DMS153 treated with DMSO at 0.1 percent for 48 hours (cell line): ENCODE data around the gene BTG3.

Experiments
- DNase-seq: peaks from one replicate; lab custom pipeline; 2025; ENCODE audit not compliant: unreplicated experiment; lab: John Stamatoyannopoulos, UW

Gene BTG3

DNA sequence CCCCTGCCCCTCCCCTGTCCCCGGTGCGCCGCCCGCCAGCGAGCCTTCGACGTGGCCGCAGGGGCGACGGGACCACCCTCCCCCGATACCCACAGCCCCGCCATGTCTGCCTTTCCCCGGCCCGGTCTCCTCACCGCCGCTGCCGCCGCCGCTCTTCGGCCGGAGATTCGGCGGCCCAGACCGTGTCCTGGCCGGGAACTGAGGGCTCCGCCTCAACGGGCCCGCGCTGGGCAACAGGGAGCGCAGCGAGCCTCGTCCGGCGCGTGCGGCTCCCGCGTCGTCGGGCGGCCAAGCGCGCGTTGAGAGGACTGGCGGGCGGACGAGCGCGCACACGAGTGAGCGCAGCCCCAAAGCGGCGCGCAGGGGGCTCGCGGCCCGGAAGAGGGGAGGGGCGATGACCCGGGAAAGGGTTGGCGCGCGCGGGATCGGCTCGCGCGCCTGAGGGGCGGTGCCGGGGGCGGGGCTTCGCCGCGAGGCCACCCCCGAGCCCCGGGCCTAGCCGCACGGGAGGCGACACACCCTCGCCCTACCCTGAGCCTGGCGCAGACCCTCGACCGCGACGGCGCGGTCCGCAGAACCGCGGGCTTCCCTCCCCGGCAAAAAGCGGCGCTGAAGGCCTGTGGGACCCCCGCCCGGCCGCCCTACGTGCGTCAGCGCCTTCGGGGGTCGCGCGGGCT lies at the start of gene BTG3:
Gene BTG3, minus strand, starts transcription at position 337 of the 677 bp plus-strand sequence. CDS start 3,757 bp downstream, outside the sequence.
- peak; percentile 64 for DNase-seq

DNA sequence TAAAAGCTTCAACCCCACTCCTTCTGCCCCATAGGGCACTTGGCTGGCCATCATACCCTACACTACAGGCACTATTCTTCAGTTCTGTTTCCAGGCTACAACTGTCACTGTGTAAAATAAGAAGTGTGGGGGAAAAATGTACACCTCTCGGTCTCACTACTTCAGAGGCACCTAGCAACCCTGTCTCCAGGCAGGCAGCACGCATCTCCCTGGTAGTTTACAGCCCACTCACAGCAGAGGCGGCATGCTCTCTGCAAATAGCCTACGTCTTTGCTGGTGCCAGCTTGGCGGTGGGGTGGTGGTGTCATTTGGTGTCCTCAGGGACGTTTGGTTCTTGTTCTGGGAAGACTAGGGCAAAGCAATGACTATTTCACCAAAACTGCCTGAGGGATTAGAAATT lies 48.2 kb upstream of the BTG3 start:
- no peak for DNase-seq

DNA sequence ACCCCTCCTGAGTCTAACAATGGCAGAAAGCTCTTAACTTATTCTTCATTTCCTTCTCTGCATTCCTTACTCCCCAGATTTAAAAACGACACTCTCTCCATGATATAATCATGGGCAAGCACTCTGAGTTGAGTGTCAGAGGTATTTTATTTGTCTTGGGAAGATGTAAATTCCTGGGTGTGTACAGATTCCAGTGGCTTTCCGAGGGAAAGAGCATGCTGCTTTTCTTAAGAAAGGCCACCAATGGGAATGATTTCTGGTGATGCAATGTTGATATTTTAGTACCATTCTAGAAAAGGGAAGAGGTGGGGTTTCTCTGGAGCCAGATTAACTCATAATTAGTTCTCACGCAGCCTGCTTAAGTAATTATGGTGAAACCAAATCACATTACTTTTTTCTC lies 47.8 kb upstream of the BTG3 start:
- DNase-seq, result no peak

DNA sequence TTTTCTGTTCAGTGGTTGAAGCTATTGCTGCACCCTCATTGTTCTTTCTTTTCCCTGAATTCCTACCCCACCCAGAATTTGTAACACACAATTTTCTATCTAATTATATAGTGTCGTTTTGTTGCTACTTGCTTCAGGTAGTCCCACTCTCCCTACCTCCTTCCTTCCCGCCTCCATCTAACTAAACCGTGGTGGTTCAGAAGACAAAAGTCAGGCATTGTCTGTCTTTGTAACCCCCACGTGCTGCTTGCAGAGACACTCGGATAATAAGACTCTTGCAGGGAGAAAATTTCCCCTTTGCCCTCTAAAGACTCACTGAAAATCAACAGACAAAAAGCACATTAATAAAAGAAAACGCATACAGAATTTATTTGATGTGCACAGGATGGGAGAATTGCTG lies 46.2 kb upstream of the BTG3 start:
- no peak for DNase-seq

DNA sequence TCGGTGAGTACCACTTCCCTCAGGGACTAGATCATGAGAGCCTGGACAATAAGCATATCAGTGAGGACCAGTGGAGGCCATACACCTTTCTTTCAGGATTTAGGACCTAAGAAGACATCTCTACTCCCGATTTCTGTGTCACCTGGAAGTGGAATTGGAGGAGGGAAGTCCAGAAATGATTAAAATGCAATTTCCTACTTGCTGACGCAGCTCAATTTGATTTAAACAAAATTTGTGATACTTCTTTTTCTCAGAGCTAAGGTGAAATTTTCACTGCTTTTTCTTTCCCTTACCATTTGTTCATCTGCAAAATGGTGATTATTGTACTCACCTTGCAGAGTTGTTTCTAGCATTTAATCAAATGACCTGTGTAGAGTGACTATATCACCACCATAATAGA lies 38.8 kb upstream of the BTG3 start:
- no peak for DNase-seq

DNA sequence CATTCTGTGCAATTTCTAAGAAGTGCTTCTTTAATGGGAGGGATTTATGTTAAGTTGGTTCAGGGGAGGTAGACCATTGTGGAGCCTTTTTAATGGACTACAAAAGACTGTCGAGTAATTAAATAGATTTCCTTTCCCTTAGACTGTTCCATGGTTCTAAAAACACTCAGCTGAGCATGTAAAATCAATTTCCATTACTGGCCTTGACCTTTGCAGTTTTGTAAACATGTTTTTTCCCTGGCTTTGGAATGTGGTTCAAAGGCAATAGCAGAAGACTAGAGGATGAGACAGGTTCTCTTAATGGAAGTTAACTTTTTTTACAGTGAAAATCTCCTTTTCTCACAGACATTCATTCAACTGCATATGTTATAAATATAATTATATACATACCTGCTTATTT lies 37.6 kb upstream of the BTG3 start:
- no peak for DNase-seq

DNA sequence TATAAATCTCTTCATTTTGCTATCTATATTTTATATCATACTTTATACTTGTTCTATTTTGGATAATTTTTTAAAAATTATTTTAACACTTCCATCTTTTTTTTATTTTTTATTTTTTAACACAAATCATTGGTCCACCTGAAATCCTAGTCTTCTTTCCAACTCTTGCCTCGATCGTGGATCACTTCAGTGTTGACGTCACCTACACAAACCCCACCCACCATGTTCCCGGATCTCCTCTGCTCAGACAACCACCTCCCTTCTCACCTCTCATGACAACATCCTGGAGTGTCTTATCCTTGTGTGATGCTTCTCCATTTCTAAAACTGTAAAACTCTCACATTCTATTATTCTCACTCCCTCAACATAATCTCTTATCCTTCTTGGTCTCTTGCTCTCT lies 34.1 kb upstream of the BTG3 start:
- no peak for DNase-seq

DNA sequence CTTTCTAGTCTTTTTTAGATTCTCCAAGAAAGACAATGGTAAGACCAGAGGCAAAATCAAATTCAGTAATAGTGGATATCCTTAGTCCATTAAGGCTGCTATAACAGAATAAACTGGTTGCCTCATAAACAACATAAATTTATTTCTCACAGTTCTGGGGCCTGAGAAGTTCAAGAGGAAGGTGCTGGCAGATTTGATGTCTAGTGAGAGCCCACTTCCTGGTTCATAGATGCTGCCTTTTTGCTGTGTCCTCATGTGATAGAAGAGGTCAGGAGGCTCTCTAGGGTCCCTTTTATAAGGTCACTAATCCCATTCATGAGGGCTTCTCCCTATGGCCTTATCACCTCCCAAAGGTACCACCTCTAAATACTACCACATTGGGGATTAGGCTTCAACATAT lies 31.5 kb upstream of the BTG3 start:
- DNase-seq, result no peak

DNA sequence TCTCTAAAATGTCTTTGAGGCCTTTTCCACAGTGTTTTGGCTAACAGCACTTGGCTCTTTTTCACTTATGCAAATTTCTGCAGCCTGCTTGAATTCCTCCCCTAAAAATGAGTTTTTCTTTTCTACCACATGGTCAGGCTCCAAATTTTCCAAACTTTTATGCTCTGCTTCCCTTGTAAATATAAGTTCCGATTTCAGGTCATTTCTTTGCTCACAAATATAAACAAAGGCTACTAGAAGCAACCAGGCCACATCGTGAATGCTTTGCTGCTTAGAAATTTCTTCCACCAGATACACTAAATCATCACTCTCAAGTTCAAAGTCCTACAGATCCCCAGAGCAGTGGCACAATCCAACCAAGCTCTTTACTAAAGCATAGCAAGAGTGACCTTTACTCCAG lies 28.1 kb upstream of the BTG3 start:
- DNase-seq, result no peak

DNA sequence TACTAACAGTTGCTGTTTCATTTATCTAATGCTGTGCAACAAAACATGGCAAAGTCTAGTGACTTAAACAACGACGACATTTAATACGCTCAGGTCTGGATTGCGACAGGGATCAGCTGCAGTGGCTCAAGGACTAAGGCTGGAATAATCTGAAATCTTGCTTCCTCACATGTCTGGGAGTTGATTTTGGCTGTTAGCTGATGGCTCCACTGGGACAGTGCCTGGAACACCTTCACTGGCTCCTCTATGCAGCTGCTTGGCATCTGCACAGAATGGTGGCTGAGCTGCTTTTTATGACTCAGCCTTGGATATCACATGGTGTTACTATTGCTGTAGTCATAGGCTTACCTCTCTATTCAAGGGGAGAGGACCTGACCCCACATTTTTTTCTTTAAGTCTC lies 24.0 kb upstream of the BTG3 start:
- DNase-seq, result no peak

DNA sequence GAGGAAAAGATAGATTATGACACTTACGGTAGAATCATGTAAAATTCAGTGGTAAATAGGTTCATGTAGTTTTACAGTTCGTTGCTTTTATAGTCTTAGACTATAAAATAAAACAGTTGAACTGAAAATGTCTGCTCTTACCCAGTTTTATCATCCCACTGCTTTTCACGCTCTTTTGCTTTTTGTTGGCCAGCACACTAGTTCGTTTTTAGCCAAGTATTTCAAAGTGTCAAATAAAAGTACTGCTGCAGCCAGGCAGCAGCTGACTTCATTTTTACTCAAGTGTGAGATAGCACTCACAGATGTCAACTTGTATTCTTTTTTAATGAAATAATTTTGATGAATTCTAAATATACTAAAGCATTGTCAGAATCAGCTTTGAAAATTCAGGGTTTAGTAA lies 18.5 kb upstream of the BTG3 start:
- no peak for DNase-seq

DNA sequence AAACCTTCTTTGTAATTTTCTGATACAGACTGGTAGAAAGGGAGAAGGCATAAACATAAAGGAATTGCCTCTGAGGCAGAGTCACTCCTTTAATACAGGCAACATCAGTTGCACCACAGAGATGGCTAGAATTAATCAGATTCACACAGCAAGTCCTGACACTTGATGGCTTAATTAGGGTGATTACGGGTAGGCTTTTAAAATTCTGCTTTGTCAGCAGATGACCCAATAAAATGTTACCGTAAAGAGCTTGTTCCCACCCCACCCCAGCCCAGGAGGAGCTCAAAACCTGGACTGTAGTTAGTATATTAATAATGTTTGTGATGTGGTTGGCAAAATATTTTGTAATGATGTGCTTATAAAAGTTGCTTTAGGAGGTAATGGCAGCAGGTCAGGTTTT lies 9.3 kb upstream of the BTG3 start:
- DNase-seq, result no peak

DNA sequence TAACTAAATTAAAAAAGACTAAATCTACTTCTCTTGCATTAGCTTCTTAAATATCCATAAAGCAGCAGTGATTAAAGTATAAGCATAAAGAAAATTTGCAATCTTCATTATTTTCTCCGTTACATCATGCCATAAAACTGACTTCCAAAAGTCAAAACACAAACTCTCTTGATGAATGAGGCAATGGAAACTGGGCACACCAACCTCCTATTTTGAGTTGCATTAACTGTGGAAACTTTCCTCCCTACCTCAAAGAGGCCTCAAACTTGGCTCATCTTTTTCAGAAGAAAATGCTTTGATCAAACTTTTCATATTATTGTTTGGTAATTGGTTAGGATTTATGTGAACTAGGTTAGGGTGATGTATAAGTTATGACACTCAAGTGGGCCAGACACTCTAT lies 4.1 kb upstream of the BTG3 start:
- DNase-seq, result no peak

DNA sequence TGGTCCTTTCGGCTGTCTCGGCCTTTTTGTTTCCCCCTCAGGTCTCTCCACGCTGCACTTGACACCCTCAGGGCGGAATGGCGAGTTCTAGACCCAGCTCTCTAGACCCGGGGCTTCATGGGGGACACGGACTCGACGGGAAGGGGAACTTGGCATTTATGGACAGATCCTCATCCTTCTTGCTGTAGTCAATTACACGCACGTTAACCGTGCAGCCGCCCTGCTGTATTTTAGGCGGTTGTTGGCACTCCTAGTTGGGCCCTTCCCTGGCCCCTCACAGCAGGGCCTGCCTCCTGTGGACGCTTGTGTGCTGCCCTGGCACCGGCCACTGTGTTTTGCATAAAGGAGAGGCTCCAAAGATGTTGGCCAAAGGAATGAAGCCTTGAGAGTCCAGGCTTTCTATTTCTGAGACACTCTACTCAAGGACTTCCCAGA lies 558 bp upstream of the BTG3 start:
- no peak for DNase-seq

GRCh38 chr21:17612023-17612564 lies 607 bp downstream of the BTG3 start:
- no peak for DNase-seq

DNA sequence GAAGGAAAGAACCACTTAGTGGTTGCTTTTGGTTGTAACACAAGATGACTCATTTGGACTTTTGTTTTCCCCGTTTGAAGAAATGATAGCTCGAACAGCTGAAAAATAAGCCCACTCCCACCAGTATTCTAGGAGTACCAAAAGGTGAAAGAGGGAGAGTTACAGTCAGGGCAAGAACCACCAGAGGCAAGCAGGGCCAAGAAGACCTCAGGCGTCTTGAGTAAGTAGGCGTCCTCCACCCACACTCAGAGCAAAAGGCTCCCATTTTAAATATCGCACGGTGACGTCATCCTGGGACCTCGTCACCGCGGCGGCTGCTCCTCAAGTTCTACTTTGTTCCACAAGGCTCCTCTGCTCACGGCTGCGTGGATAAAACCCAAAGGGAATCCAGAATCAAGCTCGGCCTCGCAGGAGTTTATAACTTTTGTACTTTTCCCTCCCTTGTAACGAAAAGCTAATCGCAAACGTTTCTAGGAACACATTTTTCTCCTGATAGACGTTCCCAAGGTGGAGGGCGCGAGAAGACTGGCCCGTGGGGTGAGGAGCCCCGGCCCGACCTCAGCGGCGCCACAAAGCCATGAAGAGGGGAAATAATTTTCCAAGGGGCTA lies 1.2 kb downstream of the BTG3 start:
- peak; percentile 36 for DNase-seq

- no peak for DNase-seq
Observed at GRCh38 chr21:17610911-17611310, 1.8 kb downstream of the BTG3 start.

GRCh38 chr21:17609681-17610080 lies 3.0 kb downstream of the BTG3 start:
- DNase-seq, result no peak

DNA sequence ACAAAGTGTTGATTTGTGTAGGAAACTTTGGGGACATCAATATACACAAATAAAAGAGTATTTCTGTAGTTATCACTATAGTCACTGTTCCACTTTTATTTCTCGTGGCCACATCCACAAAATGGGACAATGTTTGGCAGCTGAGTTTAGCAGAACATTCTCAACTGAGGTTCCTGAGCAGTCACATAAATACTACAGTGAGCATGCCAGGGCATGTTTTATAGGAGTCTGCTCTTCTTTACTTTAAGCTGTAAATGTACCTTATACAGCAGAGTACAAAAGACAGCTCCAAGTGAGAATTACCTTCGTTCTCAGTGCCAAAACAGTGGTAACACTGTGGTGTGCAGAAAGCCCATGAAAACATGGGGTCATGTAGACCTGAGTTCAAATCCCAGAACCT lies 5.0 kb downstream of the BTG3 start:
- no peak for DNase-seq

GRCh38 chr21:17602874-17603273 lies 9.8 kb downstream of the BTG3 start:
- DNase-seq, result no peak

DNA sequence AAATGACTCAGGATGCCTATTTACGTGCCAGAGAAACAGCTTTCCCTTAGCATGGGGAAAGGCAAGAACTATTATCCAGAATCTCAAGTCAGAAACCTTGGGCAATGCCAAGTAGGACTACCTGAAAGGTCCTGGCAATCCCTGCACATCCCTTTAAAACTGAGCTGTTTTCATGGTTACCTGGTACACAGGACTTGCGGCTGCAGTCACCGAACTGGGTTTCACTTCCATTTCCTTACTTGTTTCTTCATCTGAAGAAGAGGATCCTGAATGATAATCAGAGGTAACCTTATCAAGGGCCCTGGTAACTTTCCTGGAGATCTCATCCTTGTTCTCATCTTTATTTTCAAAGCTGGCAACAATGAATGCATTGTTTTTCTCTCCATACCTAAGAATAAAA lies 14.3 kb downstream of the BTG3 start:
- DNase-seq, result no peak

- no peak for DNase-seq
Observed at GRCh38 chr21:17597680-17598079, 15.0 kb downstream of the BTG3 start.

- no peak for DNase-seq
Observed at GRCh38 chr21:17590430-17590829, 22.3 kb downstream of the BTG3 start.
